Measurements from ENCODE around the gene RFTN1. TPM values are rescaled to one million over a fixed set of nuclear protein-coding genes. Genes with fewer than 3 reads are reported as not detected.
"Not testable (repeated sequence)": the region's sequence is repeated elsewhere in the genome, so short reads cannot be mapped to it uniquely, and the experiment has no call there.

The RFTN1 gene
- total RNA-seq, 1 donor from 2014 or later, result 3.1 TPM

GRCh38 chr3:16320711-16321110, 192.8 kb downstream of the RFTN1 start:
- no peak for ATAC-seq

GRCh38 chr3:16319723-16320122, 193.8 kb downstream of the RFTN1 start:
- ATAC-seq, result no peak

- ATAC-seq, result no peak
Measured at GRCh38 chr3:16319307-16319706, 194.2 kb downstream of the RFTN1 start.

GRCh38 chr3:16318176-16318575, 195.3 kb downstream of the RFTN1 start:
- no peak for ATAC-seq

GRCh38 chr3:16317561-16317945, 195.9 kb downstream of the RFTN1 start:
- ATAC-seq, result no peak

GRCh38 chr3:16316847-16317560, 196.5 kb downstream of the RFTN1 start:
- no peak for ATAC-seq

- ATAC-seq, result no peak
Measured at GRCh38 chr3:16316396-16316795, 197.1 kb downstream of the RFTN1 start.

- no peak for ATAC-seq
Measured at GRCh38 chr3:16315623-16316022, 197.9 kb downstream of the RFTN1 start.

- no peak for ATAC-seq
Measured at GRCh38 chr3:16313886-16314645, 199.4 kb downstream of the RFTN1 start.

- ATAC-seq, result peak; percentile 83
Measured at GRCh38 chr3:16311960-16312451, 201.5 kb downstream of the RFTN1 start.

GRCh38 chr3:16310486-16310885, 203.0 kb downstream of the RFTN1 start:
- not testable (repeated sequence) for ATAC-seq

- ATAC-seq, result peak; percentile 79
Measured at GRCh38 chr3:16309558-16309957, 203.9 kb downstream of the RFTN1 start.

- no peak for ATAC-seq
Measured at GRCh38 chr3:16308727-16309126, 204.8 kb downstream of the RFTN1 start.

GRCh38 chr3:16307832-16308531, 205.5 kb downstream of the RFTN1 start:
- ATAC-seq, result no peak

GRCh38 chr3:16305111-16305541, 208.4 kb downstream of the RFTN1 start:
- ATAC-seq, result no peak

- ATAC-seq, result no peak
Measured at GRCh38 chr3:16304061-16305010, 209.2 kb downstream of the RFTN1 start.

- no peak for ATAC-seq
Measured at GRCh38 chr3:16303037-16303575, 210.4 kb downstream of the RFTN1 start.

GRCh38 chr3:16302082-16302631, 211.3 kb downstream of the RFTN1 start:
- no peak for ATAC-seq

GRCh38 chr3:16301507-16301906, 212.0 kb downstream of the RFTN1 start:
- no peak for ATAC-seq

- peak; percentile 86 for ATAC-seq
Measured at GRCh38 chr3:16300881-16301359, 212.6 kb downstream of the RFTN1 start.

GRCh38 chr3:16300307-16300706, 213.2 kb downstream of the RFTN1 start:
- ATAC-seq, result no peak

Data from esophagus mucosa (tissue), 1 donor.